GM18498 (cell line): Measurements from ENCODE around the gene MMP19.
A peak's percentile ranks its signal among the peaks of the same experiment; 100 is the strongest.
"Not testable (repeated sequence)": the region's sequence is repeated elsewhere in the genome, so short reads cannot be mapped to it uniquely, and the experiment has no call there.

ENCODE experiments used
- ATAC-seq: cut with Tn5 transposase; IDR thresholded peaks from one replicate; pipeline ENCODE4 v1.9.1; 2021; ENCODE audit warnings: mild to moderate bottlenecking, moderate library complexity; ENCODE audit not compliant: unreplicated experiment

MMP19 gene

DNA sequence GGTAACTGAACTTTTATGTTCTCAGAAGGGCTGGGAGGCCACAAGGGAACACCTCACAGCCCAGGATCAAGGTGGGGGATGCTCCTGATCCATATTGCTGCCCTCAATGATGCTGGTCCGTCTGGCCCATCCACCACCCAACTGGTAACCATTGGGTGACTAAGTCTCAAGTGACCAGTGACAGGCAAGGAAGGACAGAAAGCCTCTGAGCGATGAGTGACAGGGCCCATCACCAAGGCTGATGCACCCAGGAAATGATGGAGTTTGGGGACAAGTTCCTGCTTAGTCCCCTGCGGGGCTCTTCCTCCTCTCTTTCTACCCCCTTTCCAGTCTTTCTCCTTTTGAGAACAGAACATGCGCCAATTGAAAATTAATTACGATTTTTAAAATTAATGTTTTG lies 2.6 kb upstream of the MMP19 start:
- no peak for ATAC-seq

DNA sequence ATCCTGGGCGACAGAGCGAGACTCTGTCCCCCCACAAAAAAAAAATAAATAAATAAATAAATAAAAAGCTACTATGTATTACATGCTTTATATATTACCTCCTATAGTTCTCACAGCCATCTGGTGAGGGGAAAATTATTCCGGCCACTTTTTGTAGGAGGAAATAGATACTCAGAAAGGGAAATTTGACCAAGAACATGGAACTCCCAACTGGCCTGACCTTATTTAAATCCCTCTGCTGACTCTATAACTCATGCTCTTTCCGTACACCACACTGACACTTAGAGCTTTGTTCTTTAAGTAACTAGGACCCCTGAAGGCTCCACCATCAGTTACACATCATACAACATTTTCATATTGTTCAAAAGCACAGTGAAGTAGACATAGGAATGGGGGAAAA lies 2.2 kb upstream of the MMP19 start:
- ATAC-seq: no peak

DNA sequence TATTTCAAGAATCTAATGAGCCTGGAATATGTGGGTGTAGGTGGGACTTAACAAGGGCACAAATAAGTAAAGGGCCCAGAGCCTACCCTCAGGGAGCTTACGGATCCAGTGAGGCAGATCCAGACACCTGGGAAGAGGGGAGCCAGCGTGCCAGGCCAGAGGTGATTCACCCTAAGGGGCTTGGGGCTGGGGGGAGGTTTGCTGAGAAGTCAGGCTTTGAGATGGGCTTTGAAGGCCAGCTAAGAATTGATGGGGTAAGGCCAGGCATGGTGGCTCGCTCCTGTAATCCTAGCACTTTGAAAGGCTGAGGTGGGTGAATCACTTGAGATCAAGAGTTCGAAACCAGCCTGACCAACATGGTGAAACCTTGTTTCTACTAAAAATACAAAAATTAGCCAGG lies 695 bp upstream of the MMP19 start:
- ATAC-seq: no peak

DNA sequence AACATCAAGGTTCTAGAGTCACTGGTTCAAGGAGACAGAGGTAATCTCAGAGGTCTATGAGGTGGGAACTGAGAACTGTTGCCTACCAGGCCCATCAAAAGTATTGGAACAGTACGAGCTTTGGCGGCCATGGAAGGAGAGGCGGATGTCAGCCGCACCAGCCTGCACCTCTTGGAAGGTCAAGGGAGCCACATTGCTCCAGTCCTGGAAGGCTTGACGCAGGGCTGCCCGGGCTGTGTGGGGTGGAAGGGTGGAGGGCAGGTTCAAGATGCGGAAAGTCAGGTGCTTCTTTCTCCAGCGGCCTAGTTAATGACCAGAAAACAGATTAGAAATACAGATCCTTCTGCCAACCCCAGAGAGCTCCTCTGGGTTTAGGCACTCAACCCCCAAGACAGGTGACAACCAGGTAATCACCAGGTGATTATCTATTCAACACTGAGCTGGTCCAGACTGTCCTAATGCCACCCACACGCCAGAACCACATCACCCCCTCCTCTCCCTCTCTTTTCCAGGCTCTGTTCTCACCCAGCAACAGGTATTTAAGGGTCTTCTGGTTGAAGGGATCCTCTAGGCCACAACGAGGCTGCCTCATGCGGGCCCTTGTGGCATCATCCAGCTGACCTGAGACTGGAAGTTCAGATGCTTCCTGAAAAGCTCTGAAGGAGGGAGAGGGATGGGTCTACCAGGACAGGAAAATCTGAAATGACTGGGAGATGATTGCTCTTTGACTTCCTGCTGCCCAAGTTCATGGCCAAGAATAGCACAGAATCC lies 2.0 kb downstream of the MMP19 start:
- ATAC-seq: no peak

DNA sequence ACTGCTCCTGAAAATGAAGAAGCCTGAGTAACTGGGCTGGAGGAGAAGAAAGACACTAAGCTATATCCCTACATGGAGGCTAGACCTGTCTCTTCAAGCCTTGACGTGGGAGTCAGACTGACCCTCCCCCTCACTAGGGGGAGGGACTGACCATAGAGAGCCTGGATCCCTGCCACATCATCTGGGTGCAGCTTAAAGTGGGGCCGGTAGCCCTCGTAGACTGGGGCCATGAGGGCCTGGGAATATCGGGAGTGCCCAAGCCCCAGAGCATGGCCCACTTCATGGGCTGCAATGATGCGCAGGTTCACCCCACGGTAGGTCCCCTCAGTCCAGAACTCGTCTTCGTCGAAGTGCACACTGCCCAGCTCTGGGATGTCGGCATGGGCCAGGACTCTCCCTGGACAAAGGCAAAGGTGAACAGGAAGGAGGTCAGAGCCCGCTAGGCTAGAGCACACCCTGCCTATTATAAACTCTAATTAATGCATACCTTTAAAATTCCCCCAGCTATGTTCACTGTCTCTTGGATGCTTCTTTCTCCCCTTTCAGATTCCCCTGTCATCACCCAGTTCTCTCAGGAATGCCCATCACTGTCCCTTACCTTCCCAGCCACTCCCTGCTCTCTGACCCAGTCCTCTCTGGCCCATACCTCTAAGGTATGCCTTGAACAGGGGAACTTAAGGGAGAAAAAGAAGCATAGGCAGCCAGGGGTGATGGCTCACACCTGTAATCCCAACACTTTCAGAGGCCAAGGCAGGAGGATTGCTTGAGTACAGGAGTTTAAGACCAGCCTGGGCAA lies 3.2 kb downstream of the MMP19 start:
- ATAC-seq: no peak

DNA sequence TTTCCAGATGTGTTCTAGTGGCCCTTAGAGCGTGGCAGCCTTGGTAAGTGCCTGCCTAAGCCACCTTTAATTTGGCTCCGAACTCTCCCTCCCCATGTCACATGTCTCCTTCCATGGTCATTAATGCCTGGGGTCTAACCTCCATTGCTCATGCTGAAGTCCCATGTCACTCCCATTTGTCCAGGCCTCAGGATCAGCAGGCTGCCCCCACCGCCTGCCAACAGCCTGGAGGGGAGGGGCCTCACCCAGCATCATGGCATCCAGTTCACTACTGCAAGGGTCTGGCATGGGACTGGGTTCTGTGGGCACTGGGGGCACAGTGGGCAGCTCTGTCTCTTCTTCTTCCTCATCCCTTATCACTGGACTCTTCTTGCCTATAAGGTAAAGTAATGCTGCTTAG lies 4.4 kb downstream of the MMP19 start:
- ATAC-seq: no peak

DNA sequence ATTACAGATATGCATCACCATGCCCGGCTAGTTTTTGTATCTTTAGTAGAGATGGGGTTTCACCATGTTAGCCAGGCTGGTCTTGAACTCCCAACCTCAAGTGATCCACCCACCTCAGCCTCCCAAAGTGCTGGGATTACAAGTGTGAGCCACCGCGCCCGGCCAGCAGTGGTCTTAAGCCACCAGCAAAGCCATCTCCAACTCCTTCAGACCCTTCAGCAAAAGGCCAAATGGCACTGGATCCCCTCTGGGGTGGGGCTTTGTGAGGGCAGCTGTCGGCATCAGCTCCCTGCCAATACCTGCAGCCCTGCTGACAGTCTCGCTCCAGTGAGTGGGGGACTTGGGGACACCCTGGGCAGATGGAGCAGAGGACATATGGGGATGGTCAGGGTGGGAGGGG lies 8.3 kb downstream of the MMP19 start:
- not testable (repeated sequence) for ATAC-seq

DNA sequence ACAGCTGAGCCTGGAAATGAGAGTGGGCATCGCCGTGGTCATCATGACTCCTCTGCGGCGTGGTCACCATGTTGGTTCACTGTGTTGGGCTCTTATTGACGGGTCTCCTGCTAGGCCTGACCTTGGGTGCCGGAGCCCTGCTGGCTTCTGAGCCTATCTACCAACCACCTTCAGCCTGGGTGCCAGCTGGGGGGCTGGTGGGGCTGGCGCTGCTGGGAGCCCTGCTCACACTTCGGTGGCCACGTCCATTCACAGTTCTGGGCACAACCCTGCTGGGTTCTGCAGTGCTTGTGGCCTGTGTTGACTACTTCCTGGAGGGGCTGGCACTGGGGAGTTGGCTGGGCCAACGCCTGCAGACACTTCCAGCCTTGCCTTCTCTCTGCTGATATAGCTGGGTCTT lies 9.7 kb downstream of the MMP19 start:
- ATAC-seq: no peak

DNA sequence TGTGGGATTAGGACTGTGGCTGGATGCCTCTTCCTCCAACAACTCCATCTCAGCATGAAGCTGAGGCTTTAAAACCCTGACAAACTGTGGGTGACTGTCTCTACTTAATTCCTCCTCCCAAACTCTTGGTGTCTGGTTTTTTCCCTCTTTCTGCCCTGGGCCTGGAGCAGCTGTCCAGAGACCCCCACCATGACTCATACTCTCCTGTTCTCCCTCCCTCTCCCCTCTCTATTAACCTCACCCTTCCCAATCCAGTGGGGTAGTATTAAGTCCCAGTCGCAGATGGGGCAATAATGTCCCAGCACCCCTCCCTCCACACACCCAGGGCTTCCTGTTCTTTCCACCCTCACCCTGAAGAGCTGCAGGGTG lies 11.3 kb downstream of the MMP19 start:
- no peak for ATAC-seq

DNA sequence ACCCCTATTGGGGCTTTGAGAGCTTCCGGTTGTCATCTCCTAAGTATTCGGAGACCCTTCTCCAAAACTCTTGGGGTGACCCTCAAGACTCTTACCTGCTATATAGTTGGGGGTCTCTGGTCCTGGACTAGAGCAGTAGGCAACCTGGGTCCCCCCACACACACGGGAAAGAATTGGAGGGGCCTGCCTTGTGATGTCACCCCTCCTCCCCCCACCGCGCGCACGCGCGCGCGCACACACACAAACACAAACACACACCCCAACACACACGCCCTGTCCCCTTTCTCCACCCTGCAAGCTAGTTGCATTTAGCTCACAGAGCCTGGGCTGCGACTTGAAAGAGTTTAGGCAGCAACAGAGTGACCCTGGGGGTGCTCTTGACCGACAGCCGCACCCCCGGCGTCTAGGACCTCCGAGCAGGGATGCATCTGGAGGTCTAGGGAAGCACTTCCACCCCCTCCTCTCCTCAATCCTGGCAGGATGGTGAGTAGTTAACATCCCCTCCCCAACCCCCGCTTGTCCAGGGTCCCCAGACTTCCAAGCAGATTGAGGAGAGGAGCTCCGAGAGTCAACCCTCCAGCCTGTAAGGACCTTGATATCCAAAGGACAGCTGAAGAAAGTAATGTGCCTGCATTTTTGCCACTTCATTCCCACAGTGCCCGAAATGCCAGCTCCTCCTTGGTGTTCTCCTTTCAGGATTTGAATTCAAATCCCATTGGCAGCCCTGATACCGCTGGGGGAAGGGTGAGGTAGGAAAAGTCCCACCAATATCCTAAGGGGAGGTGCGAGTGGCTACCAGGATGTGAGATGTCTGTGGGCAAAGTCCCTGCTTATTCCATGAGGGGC lies 11.9 kb downstream of the MMP19 start:
- ATAC-seq: no peak

DNA sequence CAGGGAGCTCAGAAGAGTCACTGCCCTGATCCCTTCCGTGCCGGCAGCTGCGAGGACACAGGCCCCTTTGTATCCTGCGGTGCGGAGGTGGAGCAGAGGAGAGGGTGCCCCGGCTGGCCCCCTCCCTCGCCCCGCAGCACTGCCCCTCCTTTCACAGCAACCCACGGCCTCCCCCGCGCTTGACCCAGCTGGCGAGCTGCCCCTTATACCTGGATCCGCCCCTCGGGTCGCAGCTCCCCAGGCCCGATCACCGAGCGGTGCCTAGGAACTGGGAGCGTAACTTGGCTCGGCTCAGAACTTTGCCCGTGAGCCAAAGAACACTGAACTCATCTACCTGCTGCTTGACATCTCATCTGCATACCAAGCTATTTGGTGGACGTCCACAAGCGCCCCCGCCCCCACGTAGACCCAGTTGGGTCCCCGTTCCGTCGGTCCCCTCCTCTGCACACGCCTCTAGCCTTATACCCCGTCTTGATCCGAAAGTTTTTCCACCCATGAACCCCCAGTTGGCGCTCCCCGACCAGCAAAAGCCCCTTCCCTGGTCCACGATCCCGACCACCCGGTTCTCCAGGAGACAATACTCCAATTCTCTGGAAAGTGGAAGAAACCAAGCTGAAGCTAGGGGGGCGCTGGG lies 12.7 kb downstream of the MMP19 start:
- ATAC-seq: peak; percentile 34

DNA sequence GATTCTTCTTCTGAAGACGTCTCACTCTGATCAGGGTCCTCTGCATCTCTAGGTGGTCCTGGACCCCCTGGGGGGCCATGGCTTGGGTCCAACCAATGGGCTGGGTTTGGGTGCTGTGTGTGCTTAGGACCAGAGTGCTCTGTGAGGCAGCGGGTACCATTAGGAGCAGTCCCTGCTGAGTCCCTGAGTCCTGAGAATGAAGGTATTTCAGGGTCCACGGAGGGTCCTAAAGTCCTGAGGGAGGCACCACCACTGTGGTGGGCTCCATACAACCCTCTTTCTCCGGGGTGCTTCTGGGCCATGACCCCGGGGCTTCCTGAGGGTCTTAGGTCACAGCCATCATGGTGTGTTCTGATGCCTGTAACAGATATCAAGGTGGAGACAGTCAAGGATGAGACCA lies 14.4 kb downstream of the MMP19 start:
- no peak for ATAC-seq

DNA sequence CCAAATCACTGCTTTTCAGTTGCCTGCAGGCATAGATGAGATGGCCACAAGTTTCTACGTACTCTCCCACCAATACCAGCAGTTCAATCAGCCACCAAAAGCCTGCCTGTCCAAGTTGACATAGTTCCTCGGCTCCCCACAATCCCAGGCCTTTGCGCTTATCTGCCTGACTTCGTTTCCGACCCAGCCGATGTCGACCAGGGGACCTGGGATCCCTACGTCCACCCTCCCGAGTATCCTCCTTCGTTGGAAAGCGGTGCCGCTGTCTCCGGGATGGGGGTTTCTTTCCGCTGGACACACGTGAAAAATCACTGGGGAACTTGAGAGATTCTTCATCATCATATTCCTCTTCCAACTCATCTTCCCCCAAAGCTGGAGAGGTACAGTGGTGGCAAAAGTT lies 14.9 kb downstream of the MMP19 start:
- no peak for ATAC-seq

DNA sequence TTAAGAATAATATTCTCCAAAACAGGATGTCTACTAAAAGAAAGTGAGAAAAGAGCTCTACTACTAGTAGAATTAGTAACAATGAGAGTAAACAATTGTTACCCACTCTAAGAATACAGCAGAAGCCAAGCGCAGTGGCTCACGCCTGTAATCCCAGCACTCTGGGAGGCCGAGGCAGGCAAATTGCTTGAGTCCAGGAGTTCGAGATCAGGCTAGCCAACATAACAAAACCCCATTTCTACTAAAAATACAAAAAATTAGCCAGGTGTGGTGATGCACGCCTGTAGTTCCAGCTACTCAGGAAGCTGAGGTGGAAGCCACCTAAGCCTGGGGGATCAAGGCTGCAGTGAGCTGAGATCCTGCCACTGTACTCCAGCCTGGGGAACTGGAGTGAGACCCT lies 18.0 kb downstream of the MMP19 start:
- ATAC-seq: no peak

DNA sequence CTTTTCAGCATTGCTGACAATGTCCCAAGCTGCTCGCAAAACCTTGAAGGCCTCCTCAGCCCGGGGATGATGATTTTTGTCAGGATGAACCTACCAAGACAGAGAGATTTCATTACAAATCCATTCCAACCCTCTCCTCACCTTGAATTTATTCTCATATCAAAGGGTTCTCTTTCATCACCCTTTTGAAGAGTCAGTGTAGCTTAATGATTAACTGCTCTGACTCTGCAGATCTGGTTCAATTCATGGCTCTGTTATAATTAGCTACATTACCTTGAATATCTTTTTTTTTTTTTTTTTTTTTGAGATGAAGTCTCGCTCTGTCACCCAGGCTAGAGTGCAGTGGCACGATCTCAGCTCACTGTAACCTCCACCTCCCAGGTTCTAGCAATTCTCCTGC lies 19.3 kb downstream of the MMP19 start:
- no peak for ATAC-seq

DNA sequence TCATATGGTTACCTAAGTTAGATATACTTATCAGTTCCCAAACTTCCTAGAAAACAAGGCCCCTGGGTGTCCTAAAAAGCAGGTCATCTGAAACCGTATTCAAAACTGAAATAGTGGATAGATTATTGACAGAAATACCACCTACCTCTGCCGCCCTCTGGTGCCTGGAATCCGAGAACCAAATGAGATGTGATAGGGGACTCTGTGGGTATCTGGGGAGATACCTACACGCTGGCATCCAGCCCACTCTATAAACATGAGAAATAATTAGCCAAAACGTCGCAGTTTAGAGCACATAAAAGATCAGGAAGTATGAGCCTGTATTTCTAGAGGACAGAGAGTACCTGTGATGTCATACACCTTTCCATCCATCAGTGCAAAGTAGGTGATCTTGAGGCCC lies 20.5 kb downstream of the MMP19 start:
- no peak for ATAC-seq

DNA sequence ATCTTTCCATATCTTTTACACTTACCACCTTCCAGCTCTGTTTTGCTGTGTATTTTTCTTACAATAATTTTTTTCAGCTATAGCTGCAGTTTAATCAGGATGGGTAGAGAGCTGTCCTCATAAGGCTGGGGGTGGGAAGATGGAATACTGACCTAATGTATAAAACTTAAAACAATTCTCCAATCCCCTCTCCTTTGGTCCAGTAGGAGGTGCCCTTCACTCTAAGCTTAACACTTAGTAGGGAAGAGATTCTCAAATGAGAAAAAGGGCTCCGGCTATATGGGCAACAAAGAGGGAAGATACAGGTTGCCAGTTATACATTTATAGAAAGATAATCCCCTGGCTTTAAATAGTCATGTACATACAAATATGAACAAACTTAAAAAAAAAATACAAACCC lies 22.1 kb downstream of the MMP19 start:
- ATAC-seq: no peak

DNA sequence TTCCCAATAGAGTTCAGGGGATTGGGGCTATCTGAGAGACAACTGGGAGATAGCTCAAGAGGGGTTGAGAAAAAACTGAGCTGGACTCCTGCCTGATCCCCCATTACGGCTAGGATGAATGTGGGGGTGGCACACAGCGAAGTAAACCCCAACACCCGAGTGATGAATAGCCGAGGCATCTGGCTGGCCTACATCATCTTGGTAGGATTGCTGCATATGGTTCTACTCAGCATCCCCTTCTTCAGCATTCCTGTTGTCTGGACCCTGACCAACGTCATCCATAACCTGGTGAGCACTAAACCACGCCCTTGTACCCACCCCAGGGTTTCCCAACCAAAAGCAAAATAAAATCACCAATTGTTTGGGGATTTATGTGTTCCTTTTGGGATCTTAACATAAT lies 23.9 kb downstream of the MMP19 start:
- ATAC-seq: no peak

DNA sequence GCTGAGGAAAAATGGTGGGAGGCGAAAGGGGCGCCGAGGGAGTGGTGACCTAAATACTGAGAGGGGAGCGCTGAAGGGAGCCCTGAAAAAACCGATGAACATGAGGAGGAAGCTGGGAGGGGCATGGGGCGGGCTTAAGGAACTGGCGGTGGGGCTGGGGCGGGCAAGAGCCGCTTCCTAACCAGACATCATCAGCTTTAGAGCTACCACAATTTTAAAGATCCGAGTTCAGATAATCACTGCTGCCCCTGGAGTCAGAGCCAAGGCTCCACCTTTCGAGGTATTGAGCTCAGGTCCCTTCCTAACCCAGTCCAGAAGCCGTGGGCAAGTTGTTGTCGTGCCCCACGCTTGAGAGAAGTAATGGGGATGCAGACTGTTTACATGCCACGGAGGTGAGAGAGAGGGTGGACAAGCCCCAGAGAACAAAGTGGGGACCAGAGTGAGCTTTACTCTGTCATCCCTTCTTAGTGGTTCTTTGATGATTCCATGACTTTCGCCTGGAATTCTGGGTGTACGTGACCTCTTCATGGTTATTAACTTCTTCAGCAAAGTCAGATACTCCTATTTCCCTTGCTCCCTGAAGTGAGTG lies 24.5 kb downstream of the MMP19 start:
- peak; percentile 36 for ATAC-seq

DNA sequence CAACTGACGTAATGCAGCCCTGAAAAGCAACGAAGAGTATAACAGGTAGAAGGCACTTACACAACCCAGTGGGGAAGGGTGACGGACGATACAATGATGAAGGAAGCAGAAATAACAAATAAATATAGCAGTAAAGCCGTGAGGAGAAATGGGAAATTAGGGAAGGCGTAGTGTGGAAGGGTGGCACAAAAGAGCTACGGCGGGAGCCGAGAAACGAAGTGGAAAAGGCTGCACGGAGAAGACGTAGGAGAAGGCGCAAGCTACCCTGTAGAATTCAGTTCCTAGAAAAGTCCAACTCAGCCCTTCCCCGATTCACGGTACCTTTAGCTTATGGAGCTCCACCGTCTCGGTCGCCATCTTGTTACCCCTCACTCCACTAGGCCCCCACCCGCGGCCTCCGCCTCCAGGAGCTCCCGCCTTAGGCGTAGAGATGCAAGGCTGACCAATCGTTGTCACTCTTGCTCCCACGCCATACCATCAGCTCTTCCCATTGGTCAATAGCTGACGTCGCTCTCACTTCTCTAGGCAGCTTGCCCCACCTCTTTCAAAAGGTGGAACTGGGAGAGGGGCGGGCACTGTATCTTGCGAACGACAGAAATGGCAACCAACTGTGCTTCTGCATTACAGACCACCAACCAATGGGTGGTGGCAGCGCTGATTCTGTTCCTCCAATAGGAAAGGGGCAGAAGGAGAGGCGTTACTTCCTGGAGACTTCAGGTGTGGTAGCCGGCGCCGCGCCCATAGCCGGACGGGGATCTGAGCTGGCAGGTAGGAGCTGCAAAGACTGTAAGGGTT lies 25.2 kb downstream of the MMP19 start, which contains the start of the genes ORMDL2 and SARNP:
TSS of gene ORMDL2 (plus strand) at position 697 of the 795 bp plus-strand sequence. CDS start 959 bp downstream, outside the sequence.
TSS of gene SARNP (minus strand) at position 380 of the 795 bp plus-strand sequence. CDS start at position 357, 23 bp downstream.
- ATAC-seq: peak; percentile 97
